ENCODE measurements around the gene GYS2. TPM values are rescaled to one million over a fixed set of nuclear protein-coding genes. Genes with fewer than 3 reads are reported as not detected.

The GYS2 gene
- not detected in 2 replicates for total RNA-seq (2011; cell fraction: chromatin; rRNA removed; ENCODE audit: low replicate concordance)
- not detected in 2 replicates for total RNA-seq (2011; cell fraction: nucleolus; rRNA removed)
- not detected in 2 replicates for total RNA-seq (2011; cell fraction: nucleoplasm; rRNA removed)
- total RNA-seq (2014; rRNA removed) (not detected in 2 replicates), total RNA-seq (2014; rRNA removed; fragmentation: Illumina TruSeq; extraction: Trizol) (not detected in 2 replicates), total RNA-seq (2015; rRNA removed; fragmentation: Illumina TruSeq; extraction: Trizol) (not detected in 2 replicates), total RNA-seq (2021) (not detected in 2 replicates), polyA plus RNA-seq (2011; rRNA removed) (not detected in 2 replicates), polyA plus RNA-seq (2014; fragmentation: Illumina TruSeq; extraction: Trizol) (not detected in 2 replicates), polyA plus RNA-seq (2014; fragmentation: Nextera tagmentation; extraction: Ambion mirVana) (not detected), polyA plus RNA-seq (2014; rRNA removed) (not detected in 2 replicates), polyA minus RNA-seq (2011; rRNA and poly(A)+ RNA removed) (not detected in 2 replicates), Bru-seq, nascent RNA (percentile 26 among the genes with signal in this experiment), BruChase-seq, experiment 1, labeled RNA remaining after a 2-hour chase (percentile 44 among the genes with signal in this experiment), BruChase-seq, experiment 2, labeled RNA remaining after a 6-hour chase (not detected)
- not detected in 2 replicates for polyA plus RNA-seq (2011; cell fraction: cytosol; rRNA removed)
- not detected in 2 replicates for polyA plus RNA-seq (2011; cell fraction: nucleus; rRNA removed)
- not detected in 2 replicates for polyA plus RNA-seq (2012)
- polyA minus RNA-seq (2011; cell fraction: cytosol; rRNA and poly(A)+ RNA removed) = not detected in 2 replicates
- not detected in 2 replicates for polyA minus RNA-seq (2011; cell fraction: nucleus; rRNA and poly(A)+ RNA removed)
- long read RNA-seq, experiment 1 = 0 reads
- long read RNA-seq, experiment 2 = 0 reads
- long read RNA-seq, experiment 3 = 0 reads

- H3K27ac ChIP-seq (ENCODE audit: extremely low read depth, low read depth, low read length) = no peak within 1 kb of the TSS
- no peak within 1 kb of the TSS for H3K4me3 ChIP-seq
- no TSS peak for BruUV-seq (replicated peaks)
- no peak for FAIRE-seq
- 0% methylated on average over 6 of the region's 7 CpGs for WGBS (ENCODE audit: insufficient coverage, low coverage, missing lambda C conversion rate)
- CTCF ChIA-PET (ENCODE audit: low intra/inter-chr PET ratio) = no interaction called here
- no peak within 1 kb of the TSS for H3K9ac ChIP-seq (ENCODE audit: insufficient read depth in 1 of 2, low read depth in 2 of 2, low read length in 2 of 2)
- H3K4me1 ChIP-seq (replicated peaks in 1 of 2; ENCODE audit: control insufficient read depth in 2 of 2, insufficient read depth in 2 of 2, low read length in 2 of 2) = no peaks in the 10 kb centered on the region
- no peaks in the 10 kb centered on the region for H3K27me3 ChIP-seq (ENCODE audit: control insufficient read depth in 2 of 2, insufficient read depth in 2 of 2, low read length in 2 of 2)
- H2AFZ ChIP-seq (ENCODE audit: low read depth, low read length) = no peak within 1 kb of the TSS
- POLR2A ChIA-PET = no interaction called here
- TF ChIP-seq ZNF134 (CRISPR knock-in tag; conservative IDR thresholded peaks at IDR 0.05) = no peak
- no peaks in the 10 kb centered on the region for H3K9me1 ChIP-seq (ENCODE audit: control insufficient read depth, insufficient read depth, low read length)
- no peaks in the 10 kb centered on the region for H3K9me3 ChIP-seq (replicated peaks; ENCODE audit: control insufficient read depth, insufficient read depth, low read depth, low read length)
- H3K4me2 ChIP-seq (ENCODE audit: insufficient read depth, low read length) = no peak within 1 kb of the TSS
- no peak for ATAC-seq
- H3K36me3 ChIP-seq (ENCODE audit: control insufficient read depth, insufficient read depth, low read length) = no peaks in the 10 kb centered on the region
- intact Hi-C loops (cut with micrococcal nuclease) (no loop called here), in situ Hi-C loops (cut with MboI) (no loop called here)
- H4K20me1 ChIP-seq (replicated peaks; ENCODE audit: control insufficient read depth, insufficient read depth, low read length) = no peaks in the 10 kb centered on the region
- no peak for DNase-seq (ENCODE audit: extremely low read depth in 1 of 4, low spot score in 3 of 4)
- H3K79me2 ChIP-seq (ENCODE audit: control insufficient read depth, insufficient read depth, low read length) = no peaks in the 10 kb centered on the region
These were observed at the start of gene GYS2 for GRCh38 chr12:21604245-21605101. TSS of gene GYS2 (minus strand) at chr12:21604847. CDS start at chr12:21604592, 255 bp downstream.

Data from K562 (cell line).